ENCODE results near the gene AKAP9.

AKAP9 gene

DNA sequence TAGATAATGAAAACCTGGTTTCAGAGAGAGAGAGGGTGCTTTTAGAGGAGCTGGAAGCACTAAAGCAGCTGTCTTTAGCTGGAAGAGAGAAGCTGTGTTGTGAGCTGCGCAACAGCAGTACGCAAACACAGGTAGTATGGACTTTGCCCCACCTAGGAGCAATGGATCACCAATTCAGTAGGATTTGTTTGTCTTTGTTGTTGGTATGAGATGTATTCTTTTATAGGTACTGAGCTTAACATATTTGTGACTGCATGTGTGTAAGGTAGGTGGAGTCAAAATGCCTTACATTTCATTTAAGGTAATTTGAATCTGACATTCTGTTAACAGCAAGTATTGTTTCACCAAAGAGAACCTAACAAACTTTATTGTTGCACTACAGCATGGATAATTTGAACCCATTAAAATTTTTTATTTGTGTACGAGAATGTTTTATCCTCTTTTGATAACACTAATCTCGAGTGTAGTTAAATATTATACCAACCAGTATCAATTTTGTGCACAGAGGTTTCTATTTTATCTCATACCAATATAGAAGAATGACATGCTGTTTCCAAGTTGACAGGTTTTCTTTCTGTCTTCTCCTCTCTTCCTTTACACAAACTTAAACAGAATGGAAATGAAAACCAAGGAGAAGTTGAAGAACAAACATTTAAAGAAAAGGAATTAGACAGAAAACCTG, 101.5 kb downstream of the AKAP9 start:
- H3K27ac ChIP-seq (ENCODE audit: low read depth, low read length), result no peak overlapping the region
- no peak overlapping the region for H3K4me3 ChIP-seq (ENCODE audit: low read depth, low read length)
- H3K36me3 ChIP-seq (ENCODE audit: control insufficient read depth, insufficient read depth, low read length), result peaks cover 57% of the 10 kb centered on the region

DNA sequence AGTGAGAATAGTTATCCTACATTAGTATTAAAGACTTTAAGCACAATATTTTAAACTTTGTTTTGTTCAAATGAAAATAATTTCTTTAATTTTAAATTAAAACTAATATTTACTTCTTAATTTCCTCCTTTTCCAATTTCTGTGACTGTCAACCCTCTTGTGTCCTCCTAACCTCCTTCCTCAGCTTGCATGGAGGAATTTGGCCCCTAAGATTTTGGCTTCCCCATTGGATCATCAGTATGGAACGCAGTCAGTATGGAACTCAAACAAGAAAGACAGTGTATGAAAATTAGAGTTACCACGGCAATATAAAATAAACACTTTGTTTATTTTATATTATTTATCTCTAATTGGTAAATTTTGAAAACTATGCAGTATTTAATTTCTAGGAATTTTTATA, 102.4 kb downstream of the AKAP9 start:
- Histone ChIP-seq H3K36me3 (ENCODE audit: control insufficient read depth, insufficient read depth, low read length) (peaks cover 62% of the 10 kb centered on the region), H3K4me3 (ENCODE audit: low read depth, low read length) (no peak overlapping the region), H3K27ac (ENCODE audit: low read depth, low read length) (no peak overlapping the region)

More for the DNA sequence above, 101.5 kb downstream of the AKAP9 start:
- Histone ChIP-seq H3K27me3 (ENCODE audit: control insufficient read depth, insufficient read depth, low read length) (no peaks in the 10 kb centered on the region), H3K9ac (ENCODE audit: low read depth, low read length) (no peak overlapping the region), H3K9me3 (ENCODE audit: control insufficient read depth, insufficient read depth, low read length) (no peaks in the 10 kb centered on the region), H3K4me1 (ENCODE audit: control insufficient read depth, insufficient read depth, low read length) (no peaks in the 10 kb centered on the region)

DNA sequence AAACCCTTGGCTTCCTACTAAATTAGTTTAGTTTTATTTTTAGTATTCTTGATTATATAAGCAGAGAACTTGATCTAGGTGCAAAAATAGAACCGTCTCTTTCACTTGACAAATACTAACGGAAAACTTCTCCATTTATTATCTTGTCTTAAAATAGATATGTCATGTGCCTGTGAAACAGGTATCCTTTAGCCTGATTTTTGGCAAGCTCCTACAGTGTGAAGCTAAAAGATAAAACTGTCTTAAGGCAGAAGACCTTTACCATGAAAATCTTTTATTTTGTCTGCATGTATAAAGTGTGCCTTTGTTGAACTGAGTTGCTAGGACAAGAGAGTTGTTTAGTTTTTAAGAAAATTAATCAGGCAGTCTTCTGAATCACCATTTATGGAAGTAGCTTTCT, 103.0 kb downstream of the AKAP9 start:
- H3K4me1 ChIP-seq (ENCODE audit: control insufficient read depth, insufficient read depth, low read length), result no peaks in the 10 kb centered on the region
- no peak overlapping the region for H3K4me3 ChIP-seq (ENCODE audit: low read depth, low read length)
- no peak overlapping the region for H3K27ac ChIP-seq (ENCODE audit: low read depth, low read length)
- H3K36me3 ChIP-seq (ENCODE audit: control insufficient read depth, insufficient read depth, low read length), result peaks cover 57% of the 10 kb centered on the region
- H3K9ac ChIP-seq (ENCODE audit: low read depth, low read length), result no peak overlapping the region
- no peaks in the 10 kb centered on the region for H3K27me3 ChIP-seq (ENCODE audit: control insufficient read depth, insufficient read depth, low read length)
- no peaks in the 10 kb centered on the region for H3K9me3 ChIP-seq (ENCODE audit: control insufficient read depth, insufficient read depth, low read length)

More for the DNA sequence above, 102.4 kb downstream of the AKAP9 start:
- Histone ChIP-seq H3K27me3 (ENCODE audit: control insufficient read depth, insufficient read depth, low read length) (no peaks in the 10 kb centered on the region), H3K4me1 (ENCODE audit: control insufficient read depth, insufficient read depth, low read length) (no peaks in the 10 kb centered on the region), H3K9ac (ENCODE audit: low read depth, low read length) (no peak overlapping the region), H3K9me3 (ENCODE audit: control insufficient read depth, insufficient read depth, low read length) (no peaks in the 10 kb centered on the region)

DNA sequence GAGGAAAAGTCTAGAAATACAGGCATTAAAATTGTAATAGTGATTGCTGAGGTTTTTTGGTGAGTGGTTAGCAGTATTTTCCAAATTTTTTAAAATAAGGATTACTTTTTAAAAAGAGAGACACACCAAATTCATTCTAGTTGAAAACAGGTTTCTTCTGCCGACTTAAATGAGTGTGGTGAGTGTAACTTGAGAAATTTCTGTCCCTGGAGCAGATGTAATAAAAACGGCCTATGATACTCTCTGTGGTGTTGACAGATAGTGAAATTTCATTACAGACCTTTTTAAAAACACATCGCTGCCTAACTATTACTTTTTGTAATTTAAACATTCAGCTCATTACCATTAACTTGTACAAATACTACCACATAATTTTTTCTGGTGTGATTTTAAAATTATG, 103.5 kb downstream of the AKAP9 start:
- no peak overlapping the region for H3K4me3 ChIP-seq (ENCODE audit: low read depth, low read length)
- peaks cover 53% of the 10 kb centered on the region for H3K36me3 ChIP-seq (ENCODE audit: control insufficient read depth, insufficient read depth, low read length)
- no peak overlapping the region for H3K27ac ChIP-seq (ENCODE audit: low read depth, low read length)

DNA sequence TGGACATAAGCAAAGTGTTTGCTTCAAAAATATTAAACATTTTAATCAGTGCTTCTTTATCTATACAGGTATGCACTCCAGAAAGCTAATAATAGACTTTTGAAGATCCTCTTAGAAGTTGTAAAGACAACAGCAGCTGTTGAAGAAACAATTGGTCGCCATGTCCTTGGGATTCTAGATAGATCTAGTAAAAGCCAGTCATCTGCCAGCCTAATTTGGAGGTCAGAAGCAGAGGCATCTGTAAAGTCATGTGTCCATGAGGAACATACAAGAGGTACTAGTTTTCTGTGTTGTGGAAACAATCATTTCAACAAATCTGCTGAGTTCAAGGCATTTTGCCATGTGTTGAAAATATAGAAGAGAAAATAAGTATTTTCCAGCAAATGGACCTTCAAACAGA, 104.3 kb downstream of the AKAP9 start:
- Histone ChIP-seq H3K27ac (ENCODE audit: low read depth, low read length) (no peak overlapping the region), H3K4me1 (ENCODE audit: control insufficient read depth, insufficient read depth, low read length) (no peaks in the 10 kb centered on the region), H3K36me3 (ENCODE audit: control insufficient read depth, insufficient read depth, low read length) (peaks cover 51% of the 10 kb centered on the region), H3K9me3 (ENCODE audit: control insufficient read depth, insufficient read depth, low read length) (no peaks in the 10 kb centered on the region), H3K4me3 (ENCODE audit: low read depth, low read length) (no peak overlapping the region), H3K27me3 (ENCODE audit: control insufficient read depth, insufficient read depth, low read length) (no peaks in the 10 kb centered on the region), H3K9ac (ENCODE audit: low read depth, low read length) (no peak overlapping the region)

More for the DNA sequence above, 103.5 kb downstream of the AKAP9 start:
- no peaks in the 10 kb centered on the region for H3K9me3 ChIP-seq (ENCODE audit: control insufficient read depth, insufficient read depth, low read length)
- H3K27me3 ChIP-seq (ENCODE audit: control insufficient read depth, insufficient read depth, low read length), result no peaks in the 10 kb centered on the region
- no peak overlapping the region for H3K9ac ChIP-seq (ENCODE audit: low read depth, low read length)
- H3K4me1 ChIP-seq (ENCODE audit: control insufficient read depth, insufficient read depth, low read length), result no peaks in the 10 kb centered on the region

DNA sequence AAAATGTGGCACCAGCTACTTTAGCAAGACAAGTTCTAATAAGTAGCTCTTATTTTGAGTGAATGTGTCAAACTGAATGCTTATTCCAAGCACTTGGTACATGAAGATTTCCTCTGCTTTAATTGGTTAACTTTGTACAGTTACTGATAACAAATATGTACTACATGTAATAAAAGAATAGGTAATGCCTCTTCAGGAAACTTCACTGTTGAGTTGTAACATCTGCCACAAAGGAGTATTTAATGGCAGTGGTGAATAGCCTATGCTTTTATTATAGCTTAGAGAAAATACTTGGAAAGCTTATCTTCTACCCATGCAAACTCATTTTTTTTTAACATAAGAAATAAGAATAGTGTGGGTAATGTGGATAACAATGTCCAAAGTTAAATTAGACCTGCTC, 111.0 kb downstream of the AKAP9 start:
- Histone ChIP-seq H3K9ac (ENCODE audit: low read depth, low read length) (no peak overlapping the region), H3K9me3 (ENCODE audit: control insufficient read depth, insufficient read depth, low read length) (no peaks in the 10 kb centered on the region), H3K36me3 (ENCODE audit: control insufficient read depth, insufficient read depth, low read length) (peaks cover 27% of the 10 kb centered on the region), H3K4me1 (ENCODE audit: control insufficient read depth, insufficient read depth, low read length) (no peaks in the 10 kb centered on the region), H3K4me3 (ENCODE audit: low read depth, low read length) (no peak overlapping the region), H3K27me3 (ENCODE audit: control insufficient read depth, insufficient read depth, low read length) (no peaks in the 10 kb centered on the region), H3K27ac (ENCODE audit: low read depth, low read length) (no peak overlapping the region)

DNA sequence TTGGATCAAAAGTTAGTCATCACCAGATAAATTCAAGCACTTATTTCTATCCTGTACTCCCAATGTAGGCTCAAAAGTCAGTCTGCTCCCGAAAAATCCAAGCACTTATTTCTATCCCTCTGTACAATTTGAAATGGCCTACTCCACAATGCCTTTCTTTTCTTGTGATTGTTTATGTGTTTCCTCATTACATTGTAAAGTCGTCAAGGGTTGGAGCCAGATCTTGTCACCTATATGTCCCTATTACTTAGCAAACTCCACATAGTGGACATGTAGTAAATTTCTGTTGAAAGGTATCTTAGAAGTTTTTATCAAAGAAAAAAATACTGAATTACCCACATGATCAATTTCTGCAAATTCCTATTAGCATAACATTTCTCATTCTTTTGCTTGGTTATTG, 111.5 kb downstream of the AKAP9 start:
- Histone ChIP-seq H3K4me3 (ENCODE audit: low read depth, low read length) (no peak overlapping the region), H3K36me3 (ENCODE audit: control insufficient read depth, insufficient read depth, low read length) (peaks cover 22% of the 10 kb centered on the region), H3K4me1 (ENCODE audit: control insufficient read depth, insufficient read depth, low read length) (peaks cover 1% of the 10 kb centered on the region; the same call in 1 of the 2 replicates), H3K27ac (ENCODE audit: low read depth, low read length) (no peak overlapping the region), H3K9ac (ENCODE audit: low read depth, low read length) (no peak overlapping the region), H3K9me3 (ENCODE audit: control insufficient read depth, insufficient read depth, low read length) (no peaks in the 10 kb centered on the region), H3K27me3 (ENCODE audit: control insufficient read depth, insufficient read depth, low read length) (no peaks in the 10 kb centered on the region)

DNA sequence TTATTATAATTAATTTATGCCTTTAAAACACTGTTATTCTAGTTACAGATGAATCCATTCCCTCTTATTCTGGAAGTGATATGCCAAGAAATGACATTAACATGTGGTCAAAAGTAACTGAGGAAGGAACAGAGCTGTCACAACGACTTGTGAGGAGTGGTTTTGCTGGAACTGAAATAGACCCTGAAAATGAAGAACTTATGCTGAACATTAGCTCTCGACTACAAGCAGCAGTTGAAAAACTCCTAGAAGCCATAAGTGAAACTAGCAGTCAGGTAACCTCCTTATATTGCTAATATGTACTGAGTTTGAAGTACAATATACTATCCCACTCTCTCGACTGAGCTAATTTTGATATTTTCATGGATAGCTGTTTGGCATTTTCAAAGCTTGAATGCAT, 112.0 kb downstream of the AKAP9 start:
- Histone ChIP-seq H3K4me3 (ENCODE audit: low read depth, low read length) (no peak overlapping the region), H3K36me3 (ENCODE audit: control insufficient read depth, insufficient read depth, low read length) (peaks cover 17% of the 10 kb centered on the region), H3K27ac (ENCODE audit: low read depth, low read length) (no peak overlapping the region), H3K4me1 (ENCODE audit: control insufficient read depth, insufficient read depth, low read length) (peaks cover 6% of the 10 kb centered on the region; the same call in 1 of the 2 replicates), H3K27me3 (ENCODE audit: control insufficient read depth, insufficient read depth, low read length) (no peaks in the 10 kb centered on the region), H3K9ac (ENCODE audit: low read depth, low read length) (no peak overlapping the region), H3K9me3 (ENCODE audit: control insufficient read depth, insufficient read depth, low read length) (no peaks in the 10 kb centered on the region)

DNA sequence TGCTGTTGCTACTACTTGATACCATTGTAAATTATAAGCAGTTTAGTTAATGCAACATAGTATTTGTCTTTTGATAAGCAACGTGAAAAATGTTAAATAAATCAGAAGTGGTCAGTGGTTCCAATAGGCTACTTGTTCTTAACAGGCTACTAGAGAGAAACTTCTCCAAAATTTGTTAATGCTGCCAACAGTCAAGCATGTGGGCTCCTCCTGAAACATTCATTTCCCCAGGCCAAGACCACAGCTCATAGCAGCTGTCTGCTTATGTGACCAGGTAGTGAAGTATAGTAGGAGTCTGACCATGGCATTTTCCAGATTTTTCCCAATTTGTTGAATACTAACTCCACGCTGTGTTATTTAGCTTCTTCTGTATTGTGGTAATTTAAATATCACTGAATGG, 112.7 kb downstream of the AKAP9 start:
- no peaks in the 10 kb centered on the region for H3K27me3 ChIP-seq (ENCODE audit: control insufficient read depth, insufficient read depth, low read length)

DNA sequence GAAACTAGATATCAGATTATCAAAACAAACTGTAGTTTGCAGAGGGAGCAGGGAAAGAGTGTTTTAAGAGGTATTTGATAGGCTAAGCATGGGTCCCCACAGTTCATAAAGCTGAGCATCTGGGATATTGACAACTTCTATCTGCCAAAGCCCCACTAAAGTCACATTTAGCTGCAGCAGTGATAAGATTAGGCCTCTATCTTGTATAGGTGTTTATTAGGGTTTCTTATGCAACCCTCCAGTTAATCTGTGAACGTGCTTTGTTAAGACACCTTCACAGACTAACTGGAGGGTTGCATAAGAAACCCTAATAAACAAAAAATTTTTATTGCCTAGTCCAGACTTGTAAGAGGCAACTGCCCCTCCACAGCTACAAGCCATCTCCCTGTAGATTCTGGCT, 115.6 kb downstream of the AKAP9 start:
- Histone ChIP-seq H3K27me3 (ENCODE audit: control insufficient read depth, insufficient read depth, low read length) (no peaks in the 10 kb centered on the region), H3K9ac (ENCODE audit: low read depth, low read length) (no peak overlapping the region), H3K36me3 (ENCODE audit: control insufficient read depth, insufficient read depth, low read length) (peaks cover 16% of the 10 kb centered on the region), H3K4me3 (ENCODE audit: low read depth, low read length) (no peak overlapping the region), H3K27ac (ENCODE audit: low read depth, low read length) (no peak overlapping the region), H3K4me1 (ENCODE audit: control insufficient read depth, insufficient read depth, low read length) (peaks cover 7% of the 10 kb centered on the region; the same call in 1 of the 2 replicates), H3K9me3 (ENCODE audit: control insufficient read depth, insufficient read depth, low read length) (no peaks in the 10 kb centered on the region)

More for the DNA sequence above, 112.7 kb downstream of the AKAP9 start:
- Histone ChIP-seq H3K9ac (ENCODE audit: low read depth, low read length) (no peak overlapping the region), H3K9me3 (ENCODE audit: control insufficient read depth, insufficient read depth, low read length) (no peaks in the 10 kb centered on the region), H3K36me3 (ENCODE audit: control insufficient read depth, insufficient read depth, low read length) (peaks cover 16% of the 10 kb centered on the region), H3K4me3 (ENCODE audit: low read depth, low read length) (no peak overlapping the region), H3K27ac (ENCODE audit: low read depth, low read length) (no peak overlapping the region), H3K4me1 (ENCODE audit: control insufficient read depth, insufficient read depth, low read length) (peaks cover 7% of the 10 kb centered on the region; the same call in 1 of the 2 replicates)

DNA sequence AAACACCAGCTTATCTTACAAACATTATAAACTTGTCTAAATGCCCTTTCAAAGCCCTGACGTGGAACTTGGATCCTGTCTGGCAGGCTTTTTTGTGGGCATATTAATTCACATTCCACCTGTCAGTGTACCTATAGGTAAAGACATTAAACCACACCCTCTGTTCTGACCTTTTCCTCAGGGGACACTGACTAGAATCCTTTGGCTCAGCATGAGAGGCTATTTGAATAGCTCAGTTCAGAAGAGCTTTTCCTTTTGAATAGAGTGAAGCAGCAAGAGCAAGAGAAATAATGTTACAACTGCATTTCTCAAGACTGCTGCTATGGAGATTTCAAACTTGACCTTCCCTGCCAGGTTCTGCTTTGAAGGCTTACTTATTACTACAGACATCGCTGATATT, 116.7 kb downstream of the AKAP9 start:
- H3K27ac ChIP-seq (ENCODE audit: low read depth, low read length), result peak overlapping the region; percentile 33
- H3K9ac ChIP-seq (ENCODE audit: low read depth, low read length), result no peak overlapping the region
- H3K4me1 ChIP-seq (ENCODE audit: control insufficient read depth, insufficient read depth, low read length), result peaks cover 7% of the 10 kb centered on the region; the same call in 1 of the 2 replicates
- H3K36me3 ChIP-seq (ENCODE audit: control insufficient read depth, insufficient read depth, low read length), result peaks cover 21% of the 10 kb centered on the region
- no peak overlapping the region for H3K4me3 ChIP-seq (ENCODE audit: low read depth, low read length)
- no peaks in the 10 kb centered on the region for H3K27me3 ChIP-seq (ENCODE audit: control insufficient read depth, insufficient read depth, low read length)
- H3K9me3 ChIP-seq (ENCODE audit: control insufficient read depth, insufficient read depth, low read length), result no peaks in the 10 kb centered on the region
